IMR-90 (cell line): Measurements from ENCODE around the gene AKAP13. TPM values are rescaled to one million over a fixed set of nuclear protein-coding genes. Genes with fewer than 3 reads are reported as not detected.

Experiments
- ATAC-seq: fragments of 200-7000 bp; cut with Tn5 transposase; 2 replicates; pipeline ENCODE4 v1.9.1; 2020; ENCODE audit warnings: low read depth, mild to moderate bottlenecking, moderate library complexity
- BruUV-seq: library from RNA; stranded (reverse); fragments of 400-500 nt; replicated peaks from 2 replicates; lab custom pipeline; 2021; lab: Mats Ljungman, UMichigan
- CTCF ChIA-PET: fragments of 300-600 bp; formaldehyde crosslinking; extraction: SDS; loops from one replicate; lab custom pipeline; 2021; ENCODE audit warnings: antibody characterized with exemption; lab: Yijun Ruan, JAX
- POLR2A ChIA-PET: fragments of 300-600 bp; sonication (Branson Sonifier 250); formaldehyde crosslinking; loops from one replicate; lab custom pipeline; 2022; ENCODE audit warnings: antibody characterized with exemption; ENCODE audit not compliant: unreplicated experiment; lab: Charles Lee
- DNase-seq: peaks from one replicate; pipeline ENCODE4 v3.0.0; 2013
- H2AFZ ChIP-seq: replicated peaks from 2 replicates; pipeline ENCODE3; 2013; ENCODE audit warnings: low read length, mild to moderate bottlenecking; ENCODE audit not compliant: poor library complexity
- H2AK5ac ChIP-seq: 2 replicates; pipeline ENCODE4 v1.6.1; 2013; ENCODE audit warnings: low read depth, low read length, inconsistent platforms
- H2AK9ac ChIP-seq: replicated peaks from 2 replicates; pipeline ENCODE3; 2013; ENCODE audit warnings: mild to moderate bottlenecking, low read depth, low read length, moderate library complexity; ENCODE audit not compliant: poor library complexity
- H2BK120ac ChIP-seq: 2 replicates; pipeline ENCODE4 v1.6.1; 2013; ENCODE audit warnings: low read depth, low read length, inconsistent platforms
- H2BK15ac ChIP-seq: 3 replicates; pipeline ENCODE4 v1.6.1; 2013; ENCODE audit warnings: low read depth, low read length, inconsistent platforms
- H2BK20ac ChIP-seq: 2 replicates; pipeline ENCODE4 v1.6.1; 2013; ENCODE audit warnings: low read depth, mild to moderate bottlenecking, inconsistent platforms, low read length, moderate library complexity
- H2BK5ac ChIP-seq: 2 replicates; pipeline ENCODE4 v1.6.1; 2013; ENCODE audit warnings: mild to moderate bottlenecking, low read depth, low read length, inconsistent platforms; ENCODE audit not compliant: poor library complexity, severe bottlenecking
- H3K14ac ChIP-seq: replicated peaks from 2 replicates; pipeline ENCODE4 v1.6.1; 2013; ENCODE audit warnings: low read depth, low read length, inconsistent platforms
- H3K18ac ChIP-seq: 2 replicates; pipeline ENCODE4 v1.6.1; 2013; ENCODE audit warnings: low read depth, low read length, control low read depth
- H3K23ac ChIP-seq: 2 replicates; pipeline ENCODE4 v1.6.1; 2013; ENCODE audit warnings: low read depth, low read length, inconsistent platforms
- H3K27ac ChIP-seq: 2 replicates; pipeline ENCODE4 v1.5.1; 2013; ENCODE audit warnings: mild to moderate bottlenecking, control low read depth, low read length; ENCODE audit not compliant: insufficient read depth
- H3K27me3 ChIP-seq: 2 replicates; pipeline ENCODE4 v1.6.1; 2013; ENCODE audit warnings: low read length; ENCODE audit not compliant: control insufficient read depth, insufficient read depth
- H3K36me3 ChIP-seq: 2 replicates; pipeline ENCODE4 v1.6.1; 2013; ENCODE audit warnings: low read length, mixed read lengths; ENCODE audit not compliant: control insufficient read depth, insufficient read depth
- H3K4ac ChIP-seq: 2 replicates; pipeline ENCODE4 v1.6.1; 2013; ENCODE audit warnings: low read depth, low read length, inconsistent platforms
- H3K4me1 ChIP-seq: 2 replicates; pipeline ENCODE4 v1.6.1; 2013; ENCODE audit warnings: low read length, mixed read lengths; ENCODE audit not compliant: control insufficient read depth, insufficient read depth
- H3K4me2 ChIP-seq: 2 replicates; pipeline ENCODE4 v1.6.1; 2013; ENCODE audit warnings: low read depth, mild to moderate bottlenecking, control low read depth, low read length, moderate library complexity
- H3K4me3 ChIP-seq: 2 replicates; pipeline ENCODE4 v1.5.1; 2013; ENCODE audit warnings: low read depth, mild to moderate bottlenecking, control low read depth, low read length, moderate library complexity; ENCODE audit not compliant: insufficient read depth
- H3K56ac ChIP-seq: 2 replicates; pipeline ENCODE4 v1.6.1; 2013; ENCODE audit warnings: low read length, inconsistent platforms; ENCODE audit not compliant: insufficient read depth; ENCODE audit errors: extremely low read depth
- H3K79me1 ChIP-seq, 2 experiments: 2 replicates each; pipeline ENCODE4 v1.6.1; 2013; ENCODE audit warnings: low read length in 2 of 2, inconsistent platforms in 1 of 2, low read depth in 1 of 2
- H3K9ac ChIP-seq: 2 replicates; pipeline ENCODE4 v1.6.1; 2013; ENCODE audit warnings: low read depth, low read length, control low read depth
- H3K9me1 ChIP-seq: 2 replicates; pipeline ENCODE4 v1.6.1; 2013; ENCODE audit warnings: low read length, inconsistent platforms; ENCODE audit not compliant: insufficient read depth
- H3K9me3 ChIP-seq: 2 replicates; pipeline ENCODE4 v1.6.1; 2013; ENCODE audit warnings: low read length; ENCODE audit not compliant: control insufficient read depth, insufficient read depth
- H4K20me1 ChIP-seq: 2 replicates; pipeline ENCODE4 v1.6.1; 2013; ENCODE audit warnings: low read length, inconsistent platforms; ENCODE audit not compliant: insufficient read depth
- H4K5ac ChIP-seq: 2 replicates; pipeline ENCODE4 v1.6.1; 2013; ENCODE audit warnings: mild to moderate bottlenecking, low read depth, low read length, control low read depth
- H4K8ac ChIP-seq, 2 experiments: 2 replicates each; pipeline ENCODE4 v1.6.1; 2013; ENCODE audit warnings: low read depth in 2 of 2, low read length in 2 of 2, control low read depth in 1 of 2, inconsistent platforms in 1 of 2
- H4K91ac ChIP-seq: 2 replicates; pipeline ENCODE4 v1.6.1; 2013; ENCODE audit warnings: low read depth, low read length, inconsistent platforms; ENCODE audit not compliant: insufficient read depth
- CHD1 ChIP-seq: IDR thresholded peaks from 2 replicates; pipeline ENCODE4 v1.6.1; 2012; ENCODE audit warnings: low read depth, low read length, improper control_type of control experiment
- WGBS, 2 experiments: methylation state at CpG; one replicate each; pipeline versions ENCODE4 v1.1.5 to v1.1.7; 2013; ENCODE audit warnings: missing lambda C conversion rate in 2 of 2; ENCODE audit not compliant: insufficient read length in 1 of 2; ENCODE audit errors: extremely low coverage in 2 of 2; 5-methylcytosine and 5-hydroxymethylcytosine counted together
- dilution Hi-C: fragments of 300-500 bp; cut with HindIII; formaldehyde crosslinking; loops from one replicate; pipeline ENCODE4 v1.14.3; 2018; ENCODE audit warnings: low sequenced_read_pairs; ENCODE audit not compliant: unreplicated experiment
- in situ Hi-C: fragments of 300-500 bp; cut with MboI; formaldehyde crosslinking; loops from 3 replicates; pipeline ENCODE4 v1.14.3; 2019; ENCODE audit warnings: low sequenced_read_pairs, inconsistent platforms, mixed read lengths
- intact Hi-C: fragments of 100-400 bp; cut with micrococcal nuclease; formaldehyde crosslinking; loops from 2 replicates; pipeline ENCODE4 v1.10.0; 2022
- polyA plus RNA-seq, 3 experiments: library from polyadenylated mRNA; depleted of rRNA; stranded (reverse); fragments of >200 nt; gene quantifications; 2 replicates each; pipeline ENCODE4 v1.2.3, GENCODE V29; 2012; ENCODE audit warnings: low replicate concordance in 1 of 3
- total RNA-seq: library from RNA; depleted of rRNA; stranded (reverse); fragments of >200 nt; gene quantifications from 2 replicates; pipeline ENCODE4 v1.2.3, GENCODE V29; 2012

The AKAP13 gene
- total and polyA plus RNA-seq, 2 of the 4 experiments (the other 2 are of a cell fraction), result 10.4 to 46.4 TPM

DNA sequence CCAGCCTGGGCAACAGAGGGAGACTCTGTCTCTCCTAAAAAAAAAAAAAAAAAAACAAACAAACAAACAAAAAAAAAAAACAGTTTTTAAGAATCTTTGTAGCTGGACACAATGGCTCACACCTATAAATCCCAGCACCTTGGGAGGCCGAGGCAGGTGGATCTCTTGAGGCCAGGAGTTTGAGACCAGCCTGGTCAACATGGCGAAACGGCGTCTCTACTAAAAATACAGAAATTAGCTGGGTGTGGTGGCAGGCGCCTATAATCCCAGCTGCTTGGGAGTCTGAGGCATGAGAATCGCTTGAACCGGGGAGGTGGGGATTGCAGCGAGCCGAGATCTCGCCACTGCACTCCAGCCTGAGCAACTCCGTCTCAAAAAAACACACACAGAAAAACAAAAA is 361.3 kb downstream of the AKAP13 start:
- H3K36me3 ChIP-seq, result peaks cover 35% of the 10 kb centered on the region
- WGBS, 2 experiments, result 88% methylated on average over 4 of the region's 11 CpGs; no CpG with 5 or more reads in 1 of the 2 experiments
- in situ Hi-C loops, result no loop called here

More for the DNA sequence above, 361.3 kb downstream of the AKAP13 start:
- no peak overlapping the region for H3K4me3 ChIP-seq
- H3K27ac ChIP-seq, result no peak overlapping the region
- intact Hi-C loops, result loop anchor here (5.0 kb wide), 1 partner anchor 51 kb away; the partner anchor contains the start of gene KLHL25
- no peak overlapping the region for H2BK120ac ChIP-seq
- no peak overlapping the region for H2BK15ac ChIP-seq
- H3K27me3 ChIP-seq, result no peaks in the 10 kb centered on the region
- ATAC-seq (no peak), DNase-seq (no peak)
- no peak overlapping the region for H3K18ac ChIP-seq
- BruUV-seq, result no TSS peak
- H3K23ac ChIP-seq, result no peak overlapping the region
- no peak overlapping the region for H4K91ac ChIP-seq
- no peak for TF ChIP-seq CHD1
- ChIA-PET CTCF (no interaction called here), POLR2A (no interaction called here)
- H3K79me1 ChIP-seq, result peaks cover 0 to 5% of the 10 kb centered on the region in 2 experiments; a peak in 1 of 4 replicates
- no peak overlapping the region for H3K9ac ChIP-seq
- H2BK20ac ChIP-seq, result no peak overlapping the region
- H2BK5ac ChIP-seq, result no peak overlapping the region
- no peak overlapping the region for H2AK5ac ChIP-seq
- H3K4me2 ChIP-seq, result no peak overlapping the region
- H4K5ac ChIP-seq, result no peak overlapping the region
- H3K4me1 ChIP-seq, result peaks cover 4% of the 10 kb centered on the region; the same call in 1 of the 2 replicates
- dilution Hi-C loops, result no loop called here
- H3K14ac ChIP-seq, result no peak overlapping the region
- H4K8ac ChIP-seq, result no peak overlapping the region
- no peak overlapping the region for H3K56ac ChIP-seq
- no peak overlapping the region for H2AK9ac ChIP-seq
- H3K9me1 ChIP-seq, result no peaks in the 10 kb centered on the region; the same call in 1 of the 2 replicates
- no peaks in the 10 kb centered on the region; the same call in 1 of the 2 replicates for H4K20me1 ChIP-seq
- no peak overlapping the region for H3K4ac ChIP-seq
- no peak overlapping the region for H2AFZ ChIP-seq
- no peaks in the 10 kb centered on the region for H3K9me3 ChIP-seq
